DMS53 (cell line): ENCODE results near the gene ZMIZ1.

Source experiments
- DNase-seq: peaks from one replicate; lab custom pipeline; 2025; lab: John Stamatoyannopoulos, UW

ZMIZ1 gene

GRCh38 chr10:79247373-79248137 lies 178.8 kb downstream of the ZMIZ1 start:
- DNase-seq = no peak

- DNase-seq = no peak
Observed at GRCh38 chr10:79248341-79249185, 179.8 kb downstream of the ZMIZ1 start.

GRCh38 chr10:79249186-79250121 lies 180.7 kb downstream of the ZMIZ1 start:
- no peak for DNase-seq

GRCh38 chr10:79250259-79250658 lies 181.5 kb downstream of the ZMIZ1 start:
- DNase-seq = no peak

- DNase-seq = no peak
Observed at GRCh38 chr10:79252450-79252849, 183.7 kb downstream of the ZMIZ1 start.

- DNase-seq = no peak
Observed at GRCh38 chr10:79252971-79253370, 184.2 kb downstream of the ZMIZ1 start.

GRCh38 chr10:79253704-79254103 lies 184.9 kb downstream of the ZMIZ1 start:
- no peak for DNase-seq

GRCh38 chr10:79254333-79255006 lies 185.7 kb downstream of the ZMIZ1 start:
- DNase-seq = no peak

- no peak for DNase-seq
Observed at GRCh38 chr10:79255007-79255507, 186.3 kb downstream of the ZMIZ1 start.

GRCh38 chr10:79256264-79256806 lies 187.6 kb downstream of the ZMIZ1 start:
- no peak for DNase-seq

GRCh38 chr10:79258894-79259293 lies 190.1 kb downstream of the ZMIZ1 start:
- no peak for DNase-seq

GRCh38 chr10:79259834-79260233 lies 191.1 kb downstream of the ZMIZ1 start:
- no peak for DNase-seq

GRCh38 chr10:79260811-79261740 lies 192.3 kb downstream of the ZMIZ1 start:
- peak; percentile 95 for DNase-seq

GRCh38 chr10:79262131-79262530 lies 193.4 kb downstream of the ZMIZ1 start:
- DNase-seq = no peak

GRCh38 chr10:79262959-79263746 lies 194.4 kb downstream of the ZMIZ1 start:
- no peak for DNase-seq

- DNase-seq = no peak
Observed at GRCh38 chr10:79263939-79264338, 195.2 kb downstream of the ZMIZ1 start.

- no peak for DNase-seq
Observed at GRCh38 chr10:79264942-79265341, 196.2 kb downstream of the ZMIZ1 start.

GRCh38 chr10:79266084-79266483 lies 197.3 kb downstream of the ZMIZ1 start:
- no peak for DNase-seq
